Measurements from ENCODE around the gene HNF1A.
"Not testable (repeated sequence)": the region's sequence is repeated elsewhere in the genome, so short reads cannot be mapped to it uniquely, and the experiment has no call there.

The HNF1A gene

DNA sequence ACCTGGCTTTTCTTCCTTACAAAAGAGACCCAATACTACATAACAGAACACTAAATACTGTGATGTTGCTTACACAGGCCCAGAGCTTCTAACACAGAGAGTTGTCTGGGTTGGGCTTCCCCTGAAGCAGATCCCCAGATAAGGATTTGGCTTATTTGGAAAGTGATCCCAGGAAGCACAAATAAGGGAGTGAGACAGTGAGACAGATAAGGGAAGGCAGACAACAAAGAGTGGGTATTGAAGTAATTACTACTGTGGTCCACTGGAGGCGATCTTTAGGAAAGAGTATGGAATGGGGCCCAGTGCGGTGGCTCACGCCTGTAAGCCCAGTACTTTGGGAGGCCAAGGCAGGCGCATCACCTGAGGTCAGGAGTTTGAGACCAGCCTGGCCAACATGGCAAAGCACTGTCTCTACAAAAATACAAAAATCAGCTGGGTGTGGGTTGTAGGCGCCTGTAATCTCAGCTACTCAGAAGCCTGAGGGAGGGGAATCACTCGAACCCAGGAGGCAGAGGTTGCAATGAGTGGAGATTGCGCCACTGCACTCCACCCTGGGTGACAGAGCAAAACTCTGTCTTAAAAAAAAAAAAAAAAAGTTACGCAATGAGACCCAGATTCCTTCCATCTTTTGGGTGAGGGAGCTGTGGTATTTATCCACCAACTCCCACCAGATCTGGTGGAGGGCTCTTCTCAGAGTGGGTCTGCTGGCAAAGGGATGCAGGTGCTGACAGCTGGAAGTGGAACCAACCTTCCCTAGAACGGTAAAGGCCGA, 48.1 kb downstream of the HNF1A start:
- Histone ChIP-seq H3K79me2 (ENCODE audit: control insufficient read depth, insufficient read depth, low read length, unreplicated experiment) (no peaks in the 10 kb centered on the region), H3K4me3 (ENCODE audit: low read depth, low read length) (no peak overlapping the region), H3K36me3 (ENCODE audit: insufficient read depth, low read length) (peaks cover 58% of the 10 kb centered on the region), H3K27ac (ENCODE audit: low read depth, low read length) (peak overlapping the region; percentile 41), H3K4me1 (ENCODE audit: control insufficient read depth, insufficient read depth, low read length, unreplicated experiment) (peaks cover 13% of the 10 kb centered on the region), H2AFZ (ENCODE audit: low read length, unreplicated experiment) (no peak overlapping the region), H3K27me3 (ENCODE audit: insufficient read depth, low read length) (no peaks in the 10 kb centered on the region)

DNA sequence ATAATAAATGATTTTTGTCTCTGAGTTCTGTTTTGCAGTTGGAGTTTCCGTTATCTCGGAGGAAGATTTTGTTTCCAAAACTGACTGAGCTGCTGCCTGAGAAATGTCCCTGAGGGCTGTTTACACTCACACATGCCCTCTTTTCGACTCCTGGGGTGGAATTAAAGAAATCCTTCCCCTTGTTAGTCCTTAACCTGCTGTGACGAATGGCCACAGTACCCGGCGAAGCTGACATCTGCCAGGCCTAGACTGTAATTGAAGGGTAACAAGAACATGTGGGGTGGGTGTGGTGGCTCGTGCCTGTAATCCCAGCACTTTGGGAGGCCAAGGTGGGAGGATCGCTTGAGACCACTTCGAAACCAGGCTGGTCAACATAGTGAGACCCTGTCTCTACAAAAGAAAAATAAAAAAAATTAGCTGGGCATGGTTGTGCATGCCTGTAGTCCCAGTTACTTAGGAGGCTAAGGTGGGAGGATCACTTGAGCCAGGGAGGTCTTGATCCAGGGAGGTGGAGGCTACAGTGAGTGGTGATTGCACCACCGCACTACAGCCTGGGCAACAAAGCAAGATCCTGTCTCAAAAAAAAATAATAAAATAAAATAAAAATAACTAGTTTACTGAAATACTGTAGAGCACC, 52.4 kb downstream of the HNF1A start:
- peaks cover 58% of the 10 kb centered on the region for H3K36me3 ChIP-seq (ENCODE audit: insufficient read depth, low read length)
- H3K4me3 ChIP-seq (ENCODE audit: low read depth, low read length), result no peak overlapping the region
- no peaks in the 10 kb centered on the region for H3K27me3 ChIP-seq (ENCODE audit: insufficient read depth, low read length)
- peaks cover 38% of the 10 kb centered on the region for H3K4me1 ChIP-seq (ENCODE audit: control insufficient read depth, insufficient read depth, low read length, unreplicated experiment)
- peaks cover 24% of the 10 kb centered on the region for H3K79me2 ChIP-seq (ENCODE audit: control insufficient read depth, insufficient read depth, low read length, unreplicated experiment)
- no peak overlapping the region for H3K27ac ChIP-seq (ENCODE audit: low read depth, low read length)
- H2AFZ ChIP-seq (ENCODE audit: low read length, unreplicated experiment), result no peak overlapping the region

DNA sequence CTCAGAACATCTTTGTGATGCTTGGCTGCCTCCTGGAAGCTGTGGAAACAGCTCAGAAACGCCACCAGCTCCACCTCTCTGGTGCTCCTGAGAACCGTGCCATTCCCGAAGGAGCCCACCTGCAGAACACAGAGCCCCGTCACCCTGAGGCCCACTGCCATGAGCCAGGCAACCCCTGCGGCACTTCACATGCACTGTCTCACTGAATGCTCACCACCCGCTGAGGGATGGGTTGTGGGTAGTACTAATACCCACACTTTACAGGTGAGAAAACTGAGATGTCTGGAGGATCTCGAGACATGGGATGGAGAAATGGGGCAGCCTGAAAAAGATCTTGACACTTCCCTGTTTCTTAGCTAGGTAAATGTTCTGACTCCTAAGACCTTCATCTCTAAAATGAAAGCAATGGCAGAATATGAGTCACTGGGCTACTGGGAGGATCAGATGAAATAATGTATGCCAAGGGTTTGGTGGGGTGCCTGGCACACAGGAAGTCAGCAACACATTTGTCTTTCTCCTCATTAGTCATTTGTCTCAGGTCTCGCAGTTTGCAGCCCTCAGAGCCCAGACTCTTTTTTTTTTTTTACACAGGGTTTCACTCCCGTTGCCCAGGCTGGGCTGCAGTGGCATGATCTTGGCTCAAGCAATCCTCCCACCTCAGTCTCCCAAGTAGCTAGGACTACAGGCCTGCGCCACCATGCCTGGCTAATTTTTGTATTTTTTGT, 55.4 kb downstream of the HNF1A start:
- Histone ChIP-seq H3K27me3 (ENCODE audit: insufficient read depth, low read length) (no peaks in the 10 kb centered on the region), H3K79me2 (ENCODE audit: control insufficient read depth, insufficient read depth, low read length, unreplicated experiment) (peaks cover 55% of the 10 kb centered on the region), H2AFZ (ENCODE audit: low read length, unreplicated experiment) (no peak overlapping the region), H3K4me1 (ENCODE audit: control insufficient read depth, insufficient read depth, low read length, unreplicated experiment) (peaks cover 37% of the 10 kb centered on the region), H3K27ac (ENCODE audit: low read depth, low read length) (peak overlapping the region; percentile 54), H3K4me3 (ENCODE audit: low read depth, low read length) (peak overlapping the region; percentile 87), H3K36me3 (ENCODE audit: insufficient read depth, low read length) (peaks cover 32% of the 10 kb centered on the region)

DNA sequence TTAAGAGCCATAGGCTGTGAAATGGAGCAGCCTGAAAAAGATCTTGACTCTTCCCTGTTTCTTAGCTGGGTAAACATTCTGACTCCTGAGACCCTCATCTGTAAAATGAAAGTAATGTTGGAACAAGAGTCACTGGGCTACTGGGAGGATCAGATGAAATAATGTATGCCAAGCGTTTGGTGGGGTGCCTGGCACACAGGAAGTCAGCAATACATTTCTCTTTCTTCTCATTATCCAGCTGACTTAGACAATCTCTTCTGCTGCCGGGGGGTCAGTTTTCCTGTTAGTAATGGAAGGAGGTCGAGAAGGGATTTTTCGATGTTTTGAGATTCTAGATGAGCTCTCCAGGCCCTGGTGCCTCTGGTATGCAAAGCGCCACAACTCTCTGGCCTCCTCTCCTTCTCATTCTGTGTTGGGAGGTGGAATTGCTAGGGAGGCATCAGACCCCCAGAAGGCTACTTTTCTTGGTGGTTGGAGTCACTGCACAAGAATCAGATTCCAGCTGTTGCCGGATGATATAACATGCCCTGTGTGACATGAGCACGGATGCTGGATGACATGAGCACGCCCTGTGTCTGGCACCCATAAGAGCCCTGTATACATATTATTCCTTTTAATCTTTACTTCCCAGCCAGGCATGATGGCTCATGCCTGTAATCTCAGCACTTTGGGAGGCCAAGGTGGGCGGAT, 56.4 kb downstream of the HNF1A start:
- Histone ChIP-seq H3K36me3 (ENCODE audit: insufficient read depth, low read length) (peaks cover 29% of the 10 kb centered on the region), H2AFZ (ENCODE audit: low read length, unreplicated experiment) (no peak overlapping the region), H3K4me1 (ENCODE audit: control insufficient read depth, insufficient read depth, low read length, unreplicated experiment) (peaks cover 40% of the 10 kb centered on the region), H3K27ac (ENCODE audit: low read depth, low read length) (peak overlapping the region; percentile 54), H3K79me2 (ENCODE audit: control insufficient read depth, insufficient read depth, low read length, unreplicated experiment) (peaks cover 56% of the 10 kb centered on the region), H3K27me3 (ENCODE audit: insufficient read depth, low read length) (no peaks in the 10 kb centered on the region), H3K4me3 (ENCODE audit: low read depth, low read length) (peak overlapping the region; percentile 87)

DNA sequence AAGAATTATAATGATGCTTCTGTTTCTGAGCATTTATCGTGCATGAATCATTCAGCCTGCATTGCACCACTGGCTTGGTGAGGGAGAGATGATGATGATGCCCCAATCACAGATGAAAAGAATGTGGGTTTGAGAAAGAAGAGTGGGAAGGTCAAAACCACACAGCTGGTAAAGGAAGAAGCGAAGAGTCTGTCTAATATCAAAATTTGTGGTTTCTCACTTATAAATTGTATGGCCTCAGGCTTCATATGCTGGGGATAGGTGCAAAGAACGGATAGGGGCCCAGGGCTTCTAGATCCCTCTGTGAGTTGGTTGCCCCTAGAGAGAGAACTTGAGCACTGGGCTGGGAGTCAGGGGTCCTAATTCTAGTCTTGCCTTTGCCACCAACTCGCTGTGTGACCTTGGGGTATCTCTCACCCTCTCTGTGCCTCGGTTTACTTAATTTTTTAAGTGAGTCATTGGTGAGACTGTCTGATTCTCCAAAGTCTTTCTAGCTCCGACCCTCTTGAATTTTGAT, 58.5 kb downstream of the HNF1A start:
- peaks cover 41% of the 10 kb centered on the region for H3K4me1 ChIP-seq (ENCODE audit: control insufficient read depth, insufficient read depth, low read length, unreplicated experiment)
- peaks cover 16% of the 10 kb centered on the region for H3K36me3 ChIP-seq (ENCODE audit: insufficient read depth, low read length)
- H3K27ac ChIP-seq (ENCODE audit: low read depth, low read length), result peak overlapping the region; percentile 72
- peaks cover 56% of the 10 kb centered on the region for H3K79me2 ChIP-seq (ENCODE audit: control insufficient read depth, insufficient read depth, low read length, unreplicated experiment)
- H3K27me3 ChIP-seq (ENCODE audit: insufficient read depth, low read length), result no peaks in the 10 kb centered on the region
- no peak overlapping the region for H2AFZ ChIP-seq (ENCODE audit: low read length, unreplicated experiment)
- H3K4me3 ChIP-seq (ENCODE audit: low read depth, low read length), result peak overlapping the region; percentile 87

DNA sequence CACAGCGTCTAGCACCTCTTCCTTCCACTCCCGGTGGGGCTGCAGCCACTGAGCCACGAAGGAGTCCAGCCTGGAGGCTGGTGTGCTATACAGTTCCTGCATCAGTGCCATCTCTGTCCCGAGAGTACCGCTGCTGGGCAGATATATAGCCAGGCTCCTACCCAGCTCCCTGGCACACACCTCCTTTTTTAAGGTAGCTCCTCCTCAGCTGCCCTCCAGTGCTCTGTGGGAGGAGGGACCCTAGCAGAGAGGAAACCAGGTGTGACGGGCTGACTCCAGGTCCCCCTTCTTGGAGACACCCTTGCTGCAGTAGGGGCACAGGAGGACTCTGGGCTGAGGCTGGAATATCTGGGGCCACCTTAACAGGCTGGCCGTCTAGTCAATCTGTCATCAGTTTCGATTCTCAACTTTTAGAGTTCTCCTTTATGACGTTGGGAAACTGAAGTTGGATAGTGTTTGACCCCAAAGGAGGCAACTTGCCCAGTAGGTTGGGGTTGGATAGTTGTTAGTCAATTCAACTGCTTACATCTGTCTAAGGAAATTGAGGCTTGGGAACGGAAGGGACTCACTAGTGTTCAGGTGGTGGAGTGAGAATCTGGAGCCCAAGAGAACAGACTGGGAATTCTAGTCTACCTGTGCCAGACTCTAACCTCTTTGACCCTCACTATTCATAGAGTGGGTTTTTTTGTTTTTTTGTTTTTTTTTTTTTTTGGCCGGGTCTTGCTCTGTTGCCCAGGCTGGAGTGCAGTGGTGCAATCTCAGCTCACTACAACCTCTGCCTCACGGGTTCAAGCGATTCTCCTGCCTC, 60.7 kb downstream of the HNF1A start, which contains the start of gene OASL:
Gene OASL (minus strand): TSS at position 386 of the 808 bp plus-strand sequence. CDS start 275 bp downstream, at position 111.
- H3K27me3 ChIP-seq (ENCODE audit: insufficient read depth, low read length), result no peaks in the 10 kb centered on the region
- peak within 1 kb of the TSS; percentile 87 for H3K4me3 ChIP-seq (ENCODE audit: low read depth, low read length)
- H3K27ac ChIP-seq (ENCODE audit: low read depth, low read length), result peak within 1 kb of the TSS; percentile 72
- 0 out of 2 replicates have a peak, but pooled peaks cover 4% of the 10 kb centered on the region for H3K36me3 ChIP-seq (ENCODE audit: insufficient read depth, low read length)
- H2AFZ ChIP-seq (ENCODE audit: low read length, unreplicated experiment), result no peak within 1 kb of the TSS
- peaks cover 35% of the 10 kb centered on the region for H3K4me1 ChIP-seq (ENCODE audit: control insufficient read depth, insufficient read depth, low read length, unreplicated experiment)
- H3K79me2 ChIP-seq (ENCODE audit: control insufficient read depth, insufficient read depth, low read length, unreplicated experiment), result peaks cover 49% of the 10 kb centered on the region

DNA sequence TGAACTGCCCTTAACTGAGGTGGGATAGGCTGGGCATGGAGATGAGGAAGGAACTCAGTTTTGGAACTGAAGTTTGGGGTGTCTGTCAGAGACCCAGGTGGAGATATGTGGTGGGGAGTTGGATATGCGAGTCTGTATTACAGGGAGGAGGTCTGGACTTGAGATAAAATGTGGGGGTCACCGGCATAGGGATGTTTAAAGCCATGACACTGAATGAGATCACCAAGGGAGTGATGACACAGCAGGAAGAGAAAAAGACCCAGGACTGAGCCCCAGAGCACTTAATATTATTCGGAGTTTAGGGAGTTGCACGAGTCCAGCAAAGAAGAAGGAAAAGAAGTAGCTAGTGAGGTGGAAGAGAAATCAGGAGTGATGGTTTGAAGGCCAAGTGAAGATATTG, 64.7 kb downstream of the HNF1A start:
- no peak overlapping the region for H3K4me3 ChIP-seq (ENCODE audit: low read depth, low read length)
- peaks cover 9% of the 10 kb centered on the region for H3K79me2 ChIP-seq (ENCODE audit: control insufficient read depth, insufficient read depth, low read length, unreplicated experiment)
- peaks cover 9% of the 10 kb centered on the region for H3K4me1 ChIP-seq (ENCODE audit: control insufficient read depth, insufficient read depth, low read length, unreplicated experiment)
- H3K27me3 ChIP-seq (ENCODE audit: insufficient read depth, low read length), result no peaks in the 10 kb centered on the region
- no peak overlapping the region for H2AFZ ChIP-seq (ENCODE audit: low read length, unreplicated experiment)
- H3K27ac ChIP-seq (ENCODE audit: low read depth, low read length), result no peak overlapping the region
- no peaks in the 10 kb centered on the region for H3K36me3 ChIP-seq (ENCODE audit: insufficient read depth, low read length)

DNA sequence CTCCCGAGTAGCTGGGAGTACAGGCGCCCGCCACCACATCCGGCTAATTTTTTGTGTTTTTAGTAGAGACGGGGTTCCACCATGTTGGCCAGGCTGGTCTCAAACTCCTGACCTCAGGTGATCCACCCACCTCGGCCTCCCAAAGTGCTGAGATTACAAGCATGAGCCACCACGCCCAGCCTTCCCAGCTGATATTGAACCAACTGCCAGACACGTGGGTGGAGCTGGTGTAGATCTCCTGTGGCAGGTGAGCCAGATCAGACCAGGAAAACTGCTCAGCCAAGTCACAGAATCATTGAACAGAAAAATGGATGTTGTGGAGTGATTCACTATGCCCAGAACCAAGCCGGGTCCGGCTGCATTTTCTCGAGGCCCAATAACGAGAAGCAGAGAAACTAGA, 69.1 kb downstream of the HNF1A start:
- H3K4me3 ChIP-seq (ENCODE audit: low read depth, low read length); H2AFZ ChIP-seq (ENCODE audit: low read length, unreplicated experiment); H3K79me2 ChIP-seq (ENCODE audit: control insufficient read depth, insufficient read depth, low read length, unreplicated experiment); H3K4me1 ChIP-seq (ENCODE audit: control insufficient read depth, insufficient read depth, low read length, unreplicated experiment); H3K27ac ChIP-seq (ENCODE audit: low read depth, low read length); H3K27me3 ChIP-seq (ENCODE audit: insufficient read depth, low read length); H3K36me3 ChIP-seq (ENCODE audit: insufficient read depth, low read length): not testable (repeated sequence)

DNA sequence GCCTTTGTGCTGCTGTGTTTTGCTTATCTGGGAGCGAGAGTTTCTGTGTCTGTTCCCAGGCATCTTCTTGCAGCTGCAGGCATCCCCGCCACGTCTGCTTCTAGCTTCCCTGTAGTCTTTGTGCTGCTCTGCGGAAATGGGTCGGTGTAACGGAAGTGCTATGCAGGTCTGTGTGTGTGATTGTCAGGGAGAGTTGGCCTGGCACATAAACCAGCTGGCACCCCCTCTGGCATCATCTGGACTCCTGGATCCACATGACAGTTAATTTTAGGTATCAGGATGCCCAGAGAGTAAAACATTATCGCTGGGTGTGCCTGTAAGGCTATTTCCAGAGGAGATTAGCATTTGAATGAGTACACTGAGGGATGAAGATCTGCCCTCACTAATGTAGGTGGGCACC, 70.1 kb downstream of the HNF1A start:
- no peaks in the 10 kb centered on the region for H3K79me2 ChIP-seq (ENCODE audit: control insufficient read depth, insufficient read depth, low read length, unreplicated experiment)
- H3K4me3 ChIP-seq (ENCODE audit: low read depth, low read length), result no peak overlapping the region
- H3K36me3 ChIP-seq (ENCODE audit: insufficient read depth, low read length), result no peaks in the 10 kb centered on the region
- H3K4me1 ChIP-seq (ENCODE audit: control insufficient read depth, insufficient read depth, low read length, unreplicated experiment), result no peaks in the 10 kb centered on the region
- H3K27me3 ChIP-seq (ENCODE audit: insufficient read depth, low read length), result no peaks in the 10 kb centered on the region
- no peak overlapping the region for H3K27ac ChIP-seq (ENCODE audit: low read depth, low read length)
- no peak overlapping the region for H2AFZ ChIP-seq (ENCODE audit: low read length, unreplicated experiment)
